Loucy (cell line): ENCODE measurements around the gene SLC2A11.
"Not testable (repeated sequence)": the region's sequence is repeated elsewhere in the genome, so short reads cannot be mapped to it uniquely, and the experiment has no call there.

Source experiments
- H2AFZ ChIP-seq: fragments of 200-600 bp; sonication (generic); 2 replicates; pipeline ENCODE4 v1.6.0; 2016; ENCODE audit warnings: antibody characterized with exemption, mild to moderate bottlenecking, low read length, moderate library complexity
- H3F3A ChIP-seq: fragments of 200-600 bp; 2 replicates; pipeline ENCODE4 v1.6.0; 2016; ENCODE audit warnings: antibody characterized with exemption, low read depth, mild to moderate bottlenecking
- H3K27me3 ChIP-seq: fragments of 200-600 bp; sonication (generic); 2 replicates; pipeline ENCODE4 v1.6.1; 2014; ENCODE audit warnings: low read length, mild to moderate bottlenecking; ENCODE audit not compliant: insufficient read depth, poor library complexity, severe bottlenecking
- H3K36me3 ChIP-seq: fragments of 200-600 bp; sonication (generic); 2 replicates; pipeline ENCODE4 v1.6.1; 2016; ENCODE audit warnings: low read length; ENCODE audit not compliant: insufficient read depth
- H3K4me1 ChIP-seq: fragments of 200-600 bp; sonication (generic); 2 replicates; pipeline ENCODE4 v1.5.1; 2014; ENCODE audit warnings: low read length, mild to moderate bottlenecking; ENCODE audit not compliant: insufficient read depth, poor library complexity, severe bottlenecking
- H3K4me2 ChIP-seq: fragments of 200-600 bp; sonication (generic); 2 replicates; pipeline ENCODE4 v1.6.0; 2014; ENCODE audit warnings: antibody characterized with exemption, low read length, low read depth, mild to moderate bottlenecking; ENCODE audit not compliant: poor library complexity, severe bottlenecking
- H3K4me3 ChIP-seq: fragments of 200-600 bp; sonication (generic); 2 replicates; pipeline ENCODE4 v1.5.1; 2014; ENCODE audit warnings: low read length, mild to moderate bottlenecking, mixed read lengths; ENCODE audit not compliant: poor library complexity, severe bottlenecking
- H3K79me2 ChIP-seq: fragments of 200-600 bp; sonication (generic); 2 replicates; pipeline ENCODE4 v1.6.1; 2014; ENCODE audit warnings: low read length; ENCODE audit not compliant: insufficient read depth
- H3K9ac ChIP-seq: fragments of 200-600 bp; sonication (generic); 2 replicates; pipeline ENCODE4 v1.6.0; 2014; ENCODE audit warnings: mild to moderate bottlenecking, low read depth, low read length, moderate library complexity; ENCODE audit not compliant: poor library complexity, severe bottlenecking
- H3K9me2 ChIP-seq: fragments of 200-600 bp; sonication (generic); replicated peaks from 2 replicates; pipeline ENCODE4 v1.6.1; 2016; ENCODE audit warnings: low read depth, low read length, mixed read lengths
- H3K9me3 ChIP-seq: fragments of 200-600 bp; sonication (generic); 2 replicates; pipeline ENCODE4 v1.6.1; 2014; ENCODE audit warnings: mild to moderate bottlenecking, antibody characterized with exemption, low read length, low read depth; ENCODE audit not compliant: insufficient read depth
- H4K20me1 ChIP-seq: fragments of 200-600 bp; sonication (generic); 2 replicates; pipeline ENCODE4 v1.6.0; 2014; ENCODE audit warnings: antibody characterized with exemption, low read length, mild to moderate bottlenecking; ENCODE audit not compliant: insufficient read depth, poor library complexity, severe bottlenecking
- EZH2phosphoT487 ChIP-seq: fragments of 200-600 bp; IDR thresholded peaks from 2 replicates; pipeline ENCODE4 v1.6.1; 2018; ENCODE audit warnings: antibody characterized with exemption, mild to moderate bottlenecking, moderate library complexity, borderline replicate concordance
- TF ChIP-seq, protein P1 (sequence below): fragments of 200-600 bp; sonication (generic); conservative IDR thresholded peaks from 2 replicates; pipeline ENCODE4 v1.5.1; 2014; ENCODE audit warnings: mild to moderate bottlenecking, antibody characterized with exemption, low read length

The SLC2A11 gene

DNA sequence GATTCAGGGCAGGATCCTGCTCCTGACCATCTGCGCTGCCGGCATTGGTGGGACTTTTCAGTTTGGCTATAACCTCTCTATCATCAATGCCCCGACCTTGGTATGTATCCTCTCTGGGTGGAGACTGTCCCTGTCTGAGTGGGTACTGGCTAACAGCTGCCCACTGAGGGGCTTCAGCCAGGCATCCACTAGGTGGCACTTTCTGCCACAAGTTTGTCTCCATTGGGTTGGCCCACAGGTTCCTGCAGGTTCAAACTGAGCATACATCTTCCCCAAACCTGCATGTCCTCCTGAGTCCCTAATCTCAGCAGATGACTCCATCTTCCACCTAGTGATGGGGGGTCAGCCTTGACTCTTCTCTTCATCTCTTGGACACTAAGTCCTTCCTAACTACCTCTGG, 4.4 kb downstream of the SLC2A11 start:
- peaks cover 10% of the 10 kb centered on the region; the same call in 1 of the 2 replicates for H3K79me2 ChIP-seq
- no peaks in the 10 kb centered on the region for H3K27me3 ChIP-seq
- no peaks in the 10 kb centered on the region for H3K9me3 ChIP-seq
- H3F3A ChIP-seq = no peaks in the 10 kb centered on the region
- H3K4me2 ChIP-seq = no peak overlapping the region
- TF ChIP-seq, protein P1, sequence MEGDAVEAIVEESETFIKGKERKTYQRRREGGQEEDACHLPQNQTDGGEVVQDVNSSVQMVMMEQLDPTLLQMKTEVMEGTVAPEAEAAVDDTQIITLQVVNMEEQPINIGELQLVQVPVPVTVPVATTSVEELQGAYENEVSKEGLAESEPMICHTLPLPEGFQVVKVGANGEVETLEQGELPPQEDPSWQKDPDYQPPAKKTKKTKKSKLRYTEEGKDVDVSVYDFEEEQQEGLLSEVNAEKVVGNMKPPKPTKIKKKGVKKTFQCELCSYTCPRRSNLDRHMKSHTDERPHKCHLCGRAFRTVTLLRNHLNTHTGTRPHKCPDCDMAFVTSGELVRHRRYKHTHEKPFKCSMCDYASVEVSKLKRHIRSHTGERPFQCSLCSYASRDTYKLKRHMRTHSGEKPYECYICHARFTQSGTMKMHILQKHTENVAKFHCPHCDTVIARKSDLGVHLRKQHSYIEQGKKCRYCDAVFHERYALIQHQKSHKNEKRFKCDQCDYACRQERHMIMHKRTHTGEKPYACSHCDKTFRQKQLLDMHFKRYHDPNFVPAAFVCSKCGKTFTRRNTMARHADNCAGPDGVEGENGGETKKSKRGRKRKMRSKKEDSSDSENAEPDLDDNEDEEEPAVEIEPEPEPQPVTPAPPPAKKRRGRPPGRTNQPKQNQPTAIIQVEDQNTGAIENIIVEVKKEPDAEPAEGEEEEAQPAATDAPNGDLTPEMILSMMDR = peak; percentile 89
- no peak for TF ChIP-seq EZH2phosphoT487
- H3K9me2 ChIP-seq = no peaks in the 10 kb centered on the region
- H3K4me3 ChIP-seq = no peak overlapping the region
- H2AFZ ChIP-seq = no peak overlapping the region
- peaks cover 17% of the 10 kb centered on the region for H3K4me1 ChIP-seq
- H3K9ac ChIP-seq = no peak overlapping the region
- no peaks in the 10 kb centered on the region for H4K20me1 ChIP-seq
- no peaks in the 10 kb centered on the region for H3K36me3 ChIP-seq

DNA sequence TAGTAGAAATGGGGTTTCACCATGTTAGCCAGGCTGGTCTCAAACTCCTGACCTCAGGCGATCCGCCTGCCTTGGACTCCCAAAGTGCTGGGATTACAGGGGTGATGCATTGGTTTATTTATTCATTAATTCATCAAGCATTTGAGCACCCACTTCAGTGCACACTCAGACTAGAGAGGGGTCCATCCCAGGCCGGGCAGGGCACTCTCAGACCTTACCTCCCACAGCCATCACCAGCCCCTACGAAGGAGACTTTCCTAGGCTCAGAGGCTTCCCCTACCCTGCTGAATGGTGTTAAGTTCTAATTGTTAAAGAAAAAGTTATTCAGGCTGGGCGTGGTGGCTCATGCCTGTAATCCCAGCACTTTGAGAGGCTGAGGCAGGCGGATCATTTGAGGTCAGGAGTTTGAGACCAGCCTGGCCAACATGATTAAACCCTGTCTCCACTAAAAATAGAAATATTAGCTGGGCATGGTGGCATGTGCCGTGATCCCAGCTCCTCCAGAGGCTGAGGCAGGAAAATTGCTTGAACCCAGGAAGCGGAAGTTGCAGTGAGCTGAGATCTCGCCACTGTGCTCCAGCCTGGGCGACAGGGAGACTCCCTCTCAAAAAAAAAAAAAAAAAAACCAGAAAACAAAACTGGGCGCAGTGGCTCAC, 7.0 kb downstream of the SLC2A11 start:
- H2AFZ ChIP-seq, H4K20me1 ChIP-seq, H3K9ac ChIP-seq, H3K9me2 ChIP-seq, H3F3A ChIP-seq, H3K4me2 ChIP-seq, H3K79me2 ChIP-seq, H3K36me3 ChIP-seq, H3K4me1 ChIP-seq, H3K27me3 ChIP-seq, H3K4me3 ChIP-seq, H3K9me3 ChIP-seq: not testable (repeated sequence)

DNA sequence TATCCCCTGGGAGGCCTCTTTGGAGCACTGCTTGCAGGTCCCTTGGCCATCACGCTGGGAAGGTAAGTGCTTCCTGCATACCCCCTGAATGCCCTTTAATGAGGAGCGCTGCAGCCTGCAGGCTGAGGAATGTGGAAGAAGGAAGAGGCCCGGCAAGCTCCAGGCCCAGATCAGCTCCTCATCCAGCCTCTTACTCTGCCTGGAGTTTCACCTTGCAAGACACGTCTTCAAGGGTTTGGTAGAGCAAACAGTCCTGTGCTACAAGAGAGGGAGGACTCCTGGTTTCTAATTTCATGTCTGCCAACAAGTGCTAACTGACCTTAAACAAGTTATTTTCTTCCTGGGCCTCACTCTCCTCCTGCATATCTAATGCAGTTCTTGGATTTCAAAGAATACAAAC, 10.9 kb downstream of the SLC2A11 start:
- Histone ChIP-seq H3K9me3 (no peaks in the 10 kb centered on the region), H3K27me3 (no peaks in the 10 kb centered on the region), H3K9ac (no peak overlapping the region), H4K20me1 (no peaks in the 10 kb centered on the region), H3K36me3 (no peaks in the 10 kb centered on the region), H3K4me2 (no peak overlapping the region), H3K4me1 (no peaks in the 10 kb centered on the region), H3K9me2 (no peaks in the 10 kb centered on the region), H2AFZ (no peak overlapping the region), H3K79me2 (no peaks in the 10 kb centered on the region), H3K4me3 (no peak overlapping the region), H3F3A (no peaks in the 10 kb centered on the region)
- TF ChIP-seq EZH2phosphoT487 = no peak
- TF ChIP-seq, protein P1 = no peak

DNA sequence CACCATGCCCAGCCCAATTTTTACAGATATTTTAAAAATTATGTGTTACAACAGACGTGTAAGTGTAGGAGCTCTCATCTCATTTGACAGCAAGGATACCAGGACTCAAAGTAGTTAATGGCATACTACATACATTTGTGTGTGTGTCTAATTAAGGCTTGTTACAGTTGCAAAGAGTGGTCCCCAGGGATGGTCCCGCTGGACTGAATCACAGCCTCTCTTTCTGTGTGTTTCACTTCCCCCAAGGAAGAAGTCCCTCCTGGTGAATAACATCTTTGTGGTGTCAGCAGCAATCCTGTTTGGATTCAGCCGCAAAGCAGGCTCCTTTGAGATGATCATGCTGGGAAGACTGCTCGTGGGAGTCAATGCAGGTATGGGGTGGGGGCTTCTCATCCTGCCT, 17.2 kb downstream of the SLC2A11 start:
- Histone ChIP-seq H2AFZ (no peak overlapping the region), H3K79me2 (no peaks in the 10 kb centered on the region), H3F3A (no peaks in the 10 kb centered on the region), H3K36me3 (peaks cover 4% of the 10 kb centered on the region; the same call in 1 of the 2 replicates), H3K9ac (no peak overlapping the region), H3K4me1 (no peaks in the 10 kb centered on the region), H4K20me1 (no peaks in the 10 kb centered on the region), H3K4me2 (no peak overlapping the region), H3K4me3 (no peak overlapping the region), H3K9me3 (no peaks in the 10 kb centered on the region), H3K9me2 (no peaks in the 10 kb centered on the region), H3K27me3 (no peaks in the 10 kb centered on the region)
- TF ChIP-seq, protein P1 = no peak
- TF ChIP-seq EZH2phosphoT487 = no peak
